ENCODE results near the gene MX2. TPM values are rescaled to one million over a fixed set of nuclear protein-coding genes. Genes with fewer than 3 reads are reported as not detected.
A peak's percentile ranks its signal among the peaks of the same experiment; 100 is the strongest.

The MX2 gene
- total and polyA plus RNA-seq, 9 of the 15 experiments (the other 6 are each of a cell fraction or from before 2014, with no cell fraction given): 0.10 to 0.95 (median 0.47) TPM; not detected in 1

DNA sequence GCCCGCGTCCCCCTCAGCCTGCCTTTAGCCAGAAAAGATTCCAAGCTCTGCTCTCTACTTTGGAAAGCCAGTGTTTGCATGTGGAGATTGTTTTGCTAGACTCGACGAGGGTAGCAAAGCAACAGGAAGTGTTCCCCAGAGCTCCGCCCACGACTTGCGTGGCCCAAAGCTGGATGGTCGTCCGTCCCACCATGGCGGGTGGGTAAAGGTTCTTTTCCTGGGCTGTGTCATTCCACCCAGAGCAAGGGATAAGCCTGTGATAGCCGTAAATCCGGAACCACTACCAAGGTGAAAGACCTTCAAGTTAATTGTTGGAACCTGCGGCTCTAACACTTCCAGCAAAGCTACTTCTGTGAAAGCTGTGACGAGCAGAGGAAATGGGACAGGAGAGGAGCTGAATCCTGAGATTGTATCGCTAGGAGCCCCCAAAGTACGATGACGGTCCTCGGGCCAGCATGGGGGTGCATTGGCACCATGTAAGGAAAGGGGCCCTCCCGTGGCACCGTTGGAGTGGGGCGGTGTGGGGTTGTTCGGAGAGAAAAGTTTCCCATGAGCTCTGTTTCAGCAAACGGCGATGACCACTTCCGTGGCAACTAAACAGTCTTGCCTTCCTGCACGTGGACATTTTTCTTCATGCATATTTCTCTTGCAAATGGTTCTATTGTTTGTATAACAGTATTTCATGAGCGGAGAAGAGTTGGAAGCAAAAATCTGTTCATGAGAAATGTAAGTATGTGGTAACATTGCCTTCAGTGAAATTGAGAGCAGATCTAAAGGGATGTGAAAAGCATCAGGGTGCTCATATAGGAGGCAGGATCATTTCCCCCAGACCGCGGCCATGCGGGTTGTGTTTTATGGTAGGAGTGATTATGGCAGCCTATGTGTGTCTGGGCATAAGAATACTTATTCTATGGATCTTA is 8.4 kb downstream of the MX2 start:
- Histone ChIP-seq H2AFZ (ENCODE audit: low read depth, low read length) (peak overlapping the region; percentile 3; the same call in 1 of the 2 replicates), H3K4me1 (replicated peaks in 1 of 2; ENCODE audit: control insufficient read depth in 2 of 2, insufficient read depth in 2 of 2, low read length in 2 of 2) (no peaks in the 10 kb centered on the region), H3K4me2 (ENCODE audit: insufficient read depth, low read length) (peak overlapping the region; percentile 11; the same call in 1 of the 2 replicates), H3K4me3 (no peak overlapping the region), H3K79me2 (ENCODE audit: control insufficient read depth, insufficient read depth, low read length) (no peaks in the 10 kb centered on the region), H3K9me1 (ENCODE audit: control insufficient read depth, insufficient read depth, low read length) (no peaks in the 10 kb centered on the region), H3K27me3 (ENCODE audit: control insufficient read depth in 2 of 2, insufficient read depth in 2 of 2, low read length in 2 of 2) (peaks cover 28 to 55% of the 10 kb centered on the region in 2 experiments; a peak in 4 of 5 replicates), H4K20me1 (replicated peaks; ENCODE audit: control insufficient read depth, insufficient read depth, low read length) (no peaks in the 10 kb centered on the region), H3K36me3 (ENCODE audit: control insufficient read depth, insufficient read depth, low read length) (no peaks in the 10 kb centered on the region), H3K9me3 (replicated peaks; ENCODE audit: control insufficient read depth, insufficient read depth, low read depth, low read length) (no peaks in the 10 kb centered on the region), H3K27ac (ENCODE audit: extremely low read depth, low read depth, low read length) (no peak overlapping the region), H3K9ac (ENCODE audit: insufficient read depth in 1 of 2, low read depth in 2 of 2, low read length in 2 of 2) (no peak overlapping the region)
- WGBS (ENCODE audit: insufficient coverage, low coverage, missing lambda C conversion rate): 6% methylated on average over 30 of the region's 30 CpGs
- POLR2A ChIA-PET: interaction anchor here (0.7 kb wide), 1 partner anchor 9 kb away, joined by 3 read pairs; no protein-coding TSS in a partner anchor
- FAIRE-seq (no peak), DNase-seq (ENCODE audit: extremely low read depth in 1 of 4, low spot score in 3 of 4) (no peak), ATAC-seq (no peak)
- BruUV-seq (replicated peaks): no TSS peak
- in situ Hi-C loops (cut with MboI): no loop called here
- intact Hi-C loops (cut with micrococcal nuclease): no loop called here
- CTCF ChIA-PET (ENCODE audit: low intra/inter-chr PET ratio): no interaction called here
- no peak for TF ChIP-seq NFRKB (IDR thresholded peaks at IDR 0.05; ENCODE audit: low read depth)
- no peak for TF ChIP-seq NR2C2 (CRISPR knock-in tag; IDR thresholded peaks at IDR 0.05)
- peak; percentile 34; the same call in 1 of the 2 replicates for TF ChIP-seq NR2C2 (tag; IDR thresholded peaks at IDR 0.05)
- no peak for TF ChIP-seq TEAD2 (tag; IDR thresholded peaks at IDR 0.05)
- no peak for TF ChIP-seq NR4A1 (CRISPR knock-in tag; IDR thresholded peaks at IDR 0.05)
- TF ChIP-seq NR4A1 (tag; IDR thresholded peaks at IDR 0.05): no peak
- TF ChIP-seq, protein P1, sequence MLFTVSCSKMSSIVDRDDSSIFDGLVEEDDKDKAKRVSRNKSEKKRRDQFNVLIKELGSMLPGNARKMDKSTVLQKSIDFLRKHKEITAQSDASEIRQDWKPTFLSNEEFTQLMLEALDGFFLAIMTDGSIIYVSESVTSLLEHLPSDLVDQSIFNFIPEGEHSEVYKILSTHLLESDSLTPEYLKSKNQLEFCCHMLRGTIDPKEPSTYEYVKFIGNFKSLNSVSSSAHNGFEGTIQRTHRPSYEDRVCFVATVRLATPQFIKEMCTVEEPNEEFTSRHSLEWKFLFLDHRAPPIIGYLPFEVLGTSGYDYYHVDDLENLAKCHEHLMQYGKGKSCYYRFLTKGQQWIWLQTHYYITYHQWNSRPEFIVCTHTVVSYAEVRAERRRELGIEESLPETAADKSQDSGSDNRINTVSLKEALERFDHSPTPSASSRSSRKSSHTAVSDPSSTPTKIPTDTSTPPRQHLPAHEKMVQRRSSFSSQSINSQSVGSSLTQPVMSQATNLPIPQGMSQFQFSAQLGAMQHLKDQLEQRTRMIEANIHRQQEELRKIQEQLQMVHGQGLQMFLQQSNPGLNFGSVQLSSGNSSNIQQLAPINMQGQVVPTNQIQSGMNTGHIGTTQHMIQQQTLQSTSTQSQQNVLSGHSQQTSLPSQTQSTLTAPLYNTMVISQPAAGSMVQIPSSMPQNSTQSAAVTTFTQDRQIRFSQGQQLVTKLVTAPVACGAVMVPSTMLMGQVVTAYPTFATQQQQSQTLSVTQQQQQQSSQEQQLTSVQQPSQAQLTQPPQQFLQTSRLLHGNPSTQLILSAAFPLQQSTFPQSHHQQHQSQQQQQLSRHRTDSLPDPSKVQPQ (CRISPR knock-in tag; IDR thresholded peaks at IDR 0.05; ENCODE audit: borderline replicate concordance): no peak
- no peak for TF ChIP-seq MYC (IDR thresholded peaks at IDR 0.05; ENCODE audit: low read depth, low read length)
- no peak for TF ChIP-seq MYC (CRISPR knock-in tag; IDR thresholded peaks at IDR 0.05; ENCODE audit: borderline replicate concordance, low read depth)
- no peak for TF ChIP-seq ZNF77 (CRISPR knock-in tag; IDR thresholded peaks at IDR 0.05)
- no peak for TF ChIP-seq POU5F1 (IDR thresholded peaks at IDR 0.05; ENCODE audit: borderline replicate concordance, low read depth, low read length, partially characterized antibody)
- no peak for TF ChIP-seq ZNF668 (CRISPR knock-in tag; IDR thresholded peaks at IDR 0.05)
- no peak for TF ChIP-seq FOXA1 (IDR thresholded peaks at IDR 0.05; ENCODE audit: borderline replicate concordance)
- no peak for TF ChIP-seq ZNF507 (tag; conservative IDR thresholded peaks at IDR 0.05)
- TF ChIP-seq, protein P2, sequence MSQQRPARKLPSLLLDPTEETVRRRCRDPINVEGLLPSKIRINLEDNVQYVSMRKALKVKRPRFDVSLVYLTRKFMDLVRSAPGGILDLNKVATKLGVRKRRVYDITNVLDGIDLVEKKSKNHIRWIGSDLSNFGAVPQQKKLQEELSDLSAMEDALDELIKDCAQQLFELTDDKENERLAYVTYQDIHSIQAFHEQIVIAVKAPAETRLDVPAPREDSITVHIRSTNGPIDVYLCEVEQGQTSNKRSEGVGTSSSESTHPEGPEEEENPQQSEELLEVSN (IDR thresholded peaks at IDR 0.05; ENCODE audit: borderline replicate concordance in 1 of 2, extremely low read depth in 1 of 2, insufficient read depth in 1 of 2, insufficient read length in 1 of 2, low read depth in 1 of 2, low read length in 1 of 2, poor library complexity in 1 of 2, severe bottlenecking in 1 of 2): no peak
- no peak for TF ChIP-seq STAG1 (CRISPR knock-in tag; IDR thresholded peaks at IDR 0.05; ENCODE audit: borderline replicate concordance)
- TF ChIP-seq, protein P3, sequence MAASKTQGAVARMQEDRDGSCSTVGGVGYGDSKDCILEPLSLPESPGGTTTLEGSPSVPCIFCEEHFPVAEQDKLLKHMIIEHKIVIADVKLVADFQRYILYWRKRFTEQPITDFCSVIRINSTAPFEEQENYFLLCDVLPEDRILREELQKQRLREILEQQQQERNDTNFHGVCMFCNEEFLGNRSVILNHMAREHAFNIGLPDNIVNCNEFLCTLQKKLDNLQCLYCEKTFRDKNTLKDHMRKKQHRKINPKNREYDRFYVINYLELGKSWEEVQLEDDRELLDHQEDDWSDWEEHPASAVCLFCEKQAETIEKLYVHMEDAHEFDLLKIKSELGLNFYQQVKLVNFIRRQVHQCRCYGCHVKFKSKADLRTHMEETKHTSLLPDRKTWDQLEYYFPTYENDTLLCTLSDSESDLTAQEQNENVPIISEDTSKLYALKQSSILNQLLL (CRISPR knock-in tag; IDR thresholded peaks at IDR 0.05; ENCODE audit: borderline replicate concordance): no peak

Measured in K562 (cell line).